H9 (cell line): ENCODE measurements around the gene PRRT1B. TPM values are rescaled to one million over a fixed set of nuclear protein-coding genes. Genes with fewer than 3 reads are reported as not detected.

Source experiments
- DNase-seq: peaks from one replicate; pipeline ENCODE4 v3.0.0-alpha.2; 2017
- H2AFZ ChIP-seq: one replicate; pipeline ENCODE4 v1.6.1; 2013; ENCODE audit warnings: mild to moderate bottlenecking, low read length, control low read depth, moderate library complexity
- H2AK5ac ChIP-seq: 2 replicates; pipeline ENCODE4 v1.6.1; 2013; ENCODE audit warnings: low read length, control low read depth, mixed read lengths; ENCODE audit not compliant: insufficient read length
- H2BK120ac ChIP-seq: one replicate; pipeline ENCODE4 v1.6.1; 2013; ENCODE audit warnings: low read depth, mild to moderate bottlenecking, low read length, control low read depth, inconsistent platforms; ENCODE audit not compliant: poor library complexity, severe bottlenecking
- H2BK12ac ChIP-seq: 2 replicates; pipeline ENCODE4 v1.6.1; 2013; ENCODE audit warnings: low read length, control low read depth, mixed read lengths, low read depth; ENCODE audit not compliant: insufficient read length
- H2BK15ac ChIP-seq: 2 replicates; pipeline ENCODE4 v1.6.1; 2013; ENCODE audit warnings: low read depth, low read length, control low read depth
- H2BK20ac ChIP-seq: one replicate; pipeline ENCODE4 v1.6.1; 2013; ENCODE audit warnings: low read depth, mild to moderate bottlenecking, low read length, control low read depth, inconsistent platforms; ENCODE audit not compliant: poor library complexity, severe bottlenecking
- H2BK5ac ChIP-seq: 2 replicates; pipeline ENCODE4 v1.6.1; 2013; ENCODE audit warnings: low read length, control low read depth, mixed read lengths; ENCODE audit not compliant: insufficient read length
- H3K14ac ChIP-seq: 2 replicates; pipeline ENCODE4 v1.6.1; 2013; ENCODE audit warnings: low read length, control low read depth; ENCODE audit not compliant: insufficient read depth
- H3K18ac ChIP-seq: 2 replicates; pipeline ENCODE4 v1.6.1; 2013; ENCODE audit warnings: low read depth, mild to moderate bottlenecking, mixed read lengths, low read length, control low read depth; ENCODE audit not compliant: insufficient read length
- H3K23ac ChIP-seq: 2 replicates; pipeline ENCODE4 v1.6.1; 2013; ENCODE audit warnings: low read length, control low read depth, mixed read lengths, low read depth; ENCODE audit not compliant: insufficient read length
- H3K23me2 ChIP-seq: 2 replicates; pipeline ENCODE4 v1.6.1; 2013; ENCODE audit warnings: low read depth, mild to moderate bottlenecking, mixed read lengths, low read length, control low read depth; ENCODE audit not compliant: insufficient read length, poor library complexity, severe bottlenecking
- H3K27ac ChIP-seq: 2 replicates; pipeline ENCODE4 v1.5.1; 2013; ENCODE audit warnings: low read length, control low read depth, mixed read lengths, low read depth; ENCODE audit not compliant: insufficient read length
- H3K27me3 ChIP-seq: 2 replicates; pipeline ENCODE4 v1.6.1; 2013; ENCODE audit warnings: low read length, control low read depth, inconsistent platforms; ENCODE audit not compliant: insufficient read depth
- H3K4ac ChIP-seq: 2 replicates; pipeline ENCODE4 v1.6.1; 2013; ENCODE audit warnings: low read depth, mild to moderate bottlenecking, control low read depth, inconsistent platforms, low read length, moderate library complexity
- H3K4me1 ChIP-seq: 2 replicates; pipeline ENCODE4 v1.6.1; 2013; ENCODE audit warnings: low read length, control low read depth, inconsistent platforms; ENCODE audit not compliant: insufficient read depth
- H3K4me2 ChIP-seq: 2 replicates; pipeline ENCODE4 v1.6.1; 2013; ENCODE audit warnings: low read length, control low read depth, mixed read lengths; ENCODE audit not compliant: insufficient read length, insufficient read depth
- H3K56ac ChIP-seq: 2 replicates; pipeline ENCODE4 v1.6.1; 2013; ENCODE audit warnings: low read depth, mild to moderate bottlenecking, mixed read lengths, low read length, control low read depth; ENCODE audit not compliant: insufficient read length
- H3K79me1 ChIP-seq: 2 replicates; pipeline ENCODE4 v1.6.1; 2013; ENCODE audit warnings: low read depth, mild to moderate bottlenecking, moderate library complexity, low read length, control low read depth, inconsistent platforms; ENCODE audit not compliant: insufficient read depth, poor library complexity, severe bottlenecking
- H3K79me2 ChIP-seq: 2 replicates; pipeline ENCODE4 v1.6.1; 2013; ENCODE audit warnings: low read length, control low read depth, inconsistent platforms; ENCODE audit not compliant: insufficient read depth
- H3K9ac ChIP-seq: 2 replicates; pipeline ENCODE4 v1.6.1; 2013; ENCODE audit warnings: low read length, control low read depth, mixed read lengths; ENCODE audit not compliant: insufficient read length; ENCODE audit errors: extremely low read depth
- H3K9me3 ChIP-seq: one replicate; pipeline ENCODE4 v1.6.1; 2013; ENCODE audit warnings: low read depth, low read length, inconsistent platforms; ENCODE audit not compliant: control insufficient read depth
- H3T11ph ChIP-seq: one replicate; pipeline ENCODE4 v1.6.1; 2013; ENCODE audit warnings: mild to moderate bottlenecking, low read length, control low read depth, inconsistent platforms
- H4K20me1 ChIP-seq: one replicate; pipeline ENCODE4 v1.6.1; 2013; ENCODE audit not compliant: control insufficient read depth, insufficient read length, insufficient read depth
- H4K5ac ChIP-seq: 2 replicates; pipeline ENCODE4 v1.6.1; 2013; ENCODE audit warnings: low read depth, mild to moderate bottlenecking, mixed read lengths, low read length, control low read depth; ENCODE audit not compliant: insufficient read length
- H4K8ac ChIP-seq: replicated peaks from 2 replicates; pipeline ENCODE4 v1.6.1; 2013; ENCODE audit warnings: low read length, control low read depth, mixed read lengths, low read depth; ENCODE audit not compliant: insufficient read length
- H4K91ac ChIP-seq: 2 replicates; pipeline ENCODE4 v1.6.1; 2013; ENCODE audit warnings: low read depth, mild to moderate bottlenecking, moderate library complexity, mixed read lengths, low read length, control low read depth; ENCODE audit not compliant: insufficient read length
- H3K27ac Mint-ChIP-seq, 3 experiments: 2 replicates in 2 of 3; 3 replicates in 1 of 3; pipeline ENCODE4 v1.8.0; 2020 to 2021; ENCODE audit warnings: mixed read lengths in 3 of 3, mild to moderate bottlenecking in 1 of 3, moderate library complexity in 1 of 3
- H3K27me3 Mint-ChIP-seq: 2 replicates; pipeline ENCODE4 v1.8.0; 2021; ENCODE audit warnings: low read depth, mild to moderate bottlenecking, moderate library complexity, mixed read lengths
- H3K36me3 Mint-ChIP-seq, 3 experiments: 2 replicates in 2 of 3; 3 replicates in 1 of 3; pipeline ENCODE4 v1.8.0; 2020 to 2021; ENCODE audit warnings: low read depth in 3 of 3, mixed read lengths in 3 of 3; ENCODE audit not compliant: insufficient read depth in 1 of 3
- H3K4me1 Mint-ChIP-seq, 2 experiments: 2 replicates each; pipeline ENCODE4 v1.8.0; 2020; ENCODE audit warnings: mixed read lengths in 2 of 2
- H3K4me3 Mint-ChIP-seq, 2 experiments: 2 replicates in 1 of 2; 3 replicates in 1 of 2; pipeline ENCODE4 v1.8.0; 2020 to 2021; ENCODE audit warnings: mild to moderate bottlenecking in 2 of 2, mixed read lengths in 2 of 2, moderate library complexity in 1 of 2
- H3K9me3 Mint-ChIP-seq, 2 experiments: 2 replicates in 1 of 2; 3 replicates in 1 of 2; pipeline ENCODE4 v1.8.0; 2020; ENCODE audit warnings: mild to moderate bottlenecking in 2 of 2, mixed read lengths in 2 of 2, moderate library complexity in 1 of 2
- WGBS: extraction: QIAGEN DNeasy Blood & Tissue Kit; methylation state at CpG from one replicate; pipeline ENCODE4 v1.1.7; 2013; ENCODE audit warnings: missing lambda C conversion rate, low lambda C conversion rate, mixed read lengths; ENCODE audit not compliant: insufficient read length; ENCODE audit errors: extremely low coverage; 5-methylcytosine and 5-hydroxymethylcytosine counted together
- total RNA-seq: library from RNA; stranded (reverse); gene quantifications from 2 replicates; pipeline ENCODE4 v1.2.1, GENCODE V29; 2021
- TF ChIP-seq, protein P1 (sequence below): fragments of 200-600 bp; sonication (generic); conservative IDR thresholded peaks from 3 replicates; pipeline ENCODE4 v1.8.0; 2021; ENCODE audit warnings: antibody characterized with exemption, mild to moderate bottlenecking

Gene PRRT1B
- total RNA-seq, 1 experiment from 2014 or later: 1.0 TPM

DNA sequence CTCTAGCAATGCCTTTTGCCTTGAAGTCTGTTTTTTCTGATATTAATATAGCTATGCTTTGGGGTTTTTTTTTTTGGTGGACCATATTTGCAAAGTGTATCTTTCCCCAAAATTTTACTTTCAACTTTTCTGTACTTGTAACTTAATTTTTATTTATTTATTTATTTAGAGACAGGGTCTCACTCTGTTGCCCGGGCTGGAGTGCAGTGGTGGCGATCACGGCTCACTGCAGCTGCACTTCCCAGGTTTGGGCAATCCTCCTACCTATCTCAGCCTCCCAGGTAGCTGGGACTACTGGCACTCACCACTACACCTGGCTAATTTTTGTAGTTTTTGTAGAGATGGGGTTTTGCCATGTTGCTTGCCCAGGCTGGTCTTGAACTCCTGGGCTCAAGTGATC lies 20.8 kb downstream of the PRRT1B start:
- no peak overlapping the region for H3K18ac ChIP-seq
- peaks cover 10 to 19% (median 13%) of the 10 kb centered on the region in 3 experiments; a peak in 6 of 7 replicates for H3K36me3 Mint-ChIP-seq

More for the DNA sequence above, 20.8 kb downstream of the PRRT1B start:
- Histone ChIP-seq H3K4me2 (no peak overlapping the region), H4K20me1 (no peaks in the 10 kb centered on the region), H3K79me1 (no peaks in the 10 kb centered on the region), H2AFZ (no peak overlapping the region), H3K27ac (no peak overlapping the region), H3K23me2 (no peaks in the 10 kb centered on the region), H2BK15ac (no peak overlapping the region), H2BK5ac (no peak overlapping the region), H4K91ac (no peak overlapping the region), H3K14ac (no peak overlapping the region), H3K4ac (no peak overlapping the region), H3K4me1 (no peaks in the 10 kb centered on the region), H2BK20ac (no peak overlapping the region), H3K56ac (no peak overlapping the region), H2BK12ac (no peak overlapping the region), H2BK120ac (no peak overlapping the region), H3K9ac (no peak overlapping the region), H2AK5ac (no peak overlapping the region), H4K8ac (no peak overlapping the region), H3K27me3 (no peaks in the 10 kb centered on the region), H3K9me3 (peaks cover 6% of the 10 kb centered on the region), H3K79me2 (no peaks in the 10 kb centered on the region), H3K23ac (no peak overlapping the region), H4K5ac (no peak overlapping the region), H3T11ph (no peak overlapping the region)
- no CpG with 5 or more reads among the region's 3 CpGs for WGBS
- no peak for DNase-seq
- H3K27ac Mint-ChIP-seq: no peak overlapping the region
- TF ChIP-seq, protein P1, sequence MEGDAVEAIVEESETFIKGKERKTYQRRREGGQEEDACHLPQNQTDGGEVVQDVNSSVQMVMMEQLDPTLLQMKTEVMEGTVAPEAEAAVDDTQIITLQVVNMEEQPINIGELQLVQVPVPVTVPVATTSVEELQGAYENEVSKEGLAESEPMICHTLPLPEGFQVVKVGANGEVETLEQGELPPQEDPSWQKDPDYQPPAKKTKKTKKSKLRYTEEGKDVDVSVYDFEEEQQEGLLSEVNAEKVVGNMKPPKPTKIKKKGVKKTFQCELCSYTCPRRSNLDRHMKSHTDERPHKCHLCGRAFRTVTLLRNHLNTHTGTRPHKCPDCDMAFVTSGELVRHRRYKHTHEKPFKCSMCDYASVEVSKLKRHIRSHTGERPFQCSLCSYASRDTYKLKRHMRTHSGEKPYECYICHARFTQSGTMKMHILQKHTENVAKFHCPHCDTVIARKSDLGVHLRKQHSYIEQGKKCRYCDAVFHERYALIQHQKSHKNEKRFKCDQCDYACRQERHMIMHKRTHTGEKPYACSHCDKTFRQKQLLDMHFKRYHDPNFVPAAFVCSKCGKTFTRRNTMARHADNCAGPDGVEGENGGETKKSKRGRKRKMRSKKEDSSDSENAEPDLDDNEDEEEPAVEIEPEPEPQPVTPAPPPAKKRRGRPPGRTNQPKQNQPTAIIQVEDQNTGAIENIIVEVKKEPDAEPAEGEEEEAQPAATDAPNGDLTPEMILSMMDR: no peak
- H3K27me3 Mint-ChIP-seq: peaks cover 2% of the 10 kb centered on the region
- no peak overlapping the region for H3K4me3 Mint-ChIP-seq
- H3K4me1 Mint-ChIP-seq: peaks cover 7% of the 10 kb centered on the region in 2 experiments
- H3K9me3 Mint-ChIP-seq: peaks cover 31 to 44% of the 10 kb centered on the region in 2 experiments
